ENCODE data around the gene TCF12. TPM values are rescaled to one million over a fixed set of nuclear protein-coding genes. Genes with fewer than 3 reads are reported as not detected.

TCF12 gene
- total and polyA plus RNA-seq, 2 of the 8 experiments (the other 6 are each of a cell fraction or from before 2014, with no cell fraction given): 85.8 to 101 TPM

- TF ChIP-seq, protein P1, sequence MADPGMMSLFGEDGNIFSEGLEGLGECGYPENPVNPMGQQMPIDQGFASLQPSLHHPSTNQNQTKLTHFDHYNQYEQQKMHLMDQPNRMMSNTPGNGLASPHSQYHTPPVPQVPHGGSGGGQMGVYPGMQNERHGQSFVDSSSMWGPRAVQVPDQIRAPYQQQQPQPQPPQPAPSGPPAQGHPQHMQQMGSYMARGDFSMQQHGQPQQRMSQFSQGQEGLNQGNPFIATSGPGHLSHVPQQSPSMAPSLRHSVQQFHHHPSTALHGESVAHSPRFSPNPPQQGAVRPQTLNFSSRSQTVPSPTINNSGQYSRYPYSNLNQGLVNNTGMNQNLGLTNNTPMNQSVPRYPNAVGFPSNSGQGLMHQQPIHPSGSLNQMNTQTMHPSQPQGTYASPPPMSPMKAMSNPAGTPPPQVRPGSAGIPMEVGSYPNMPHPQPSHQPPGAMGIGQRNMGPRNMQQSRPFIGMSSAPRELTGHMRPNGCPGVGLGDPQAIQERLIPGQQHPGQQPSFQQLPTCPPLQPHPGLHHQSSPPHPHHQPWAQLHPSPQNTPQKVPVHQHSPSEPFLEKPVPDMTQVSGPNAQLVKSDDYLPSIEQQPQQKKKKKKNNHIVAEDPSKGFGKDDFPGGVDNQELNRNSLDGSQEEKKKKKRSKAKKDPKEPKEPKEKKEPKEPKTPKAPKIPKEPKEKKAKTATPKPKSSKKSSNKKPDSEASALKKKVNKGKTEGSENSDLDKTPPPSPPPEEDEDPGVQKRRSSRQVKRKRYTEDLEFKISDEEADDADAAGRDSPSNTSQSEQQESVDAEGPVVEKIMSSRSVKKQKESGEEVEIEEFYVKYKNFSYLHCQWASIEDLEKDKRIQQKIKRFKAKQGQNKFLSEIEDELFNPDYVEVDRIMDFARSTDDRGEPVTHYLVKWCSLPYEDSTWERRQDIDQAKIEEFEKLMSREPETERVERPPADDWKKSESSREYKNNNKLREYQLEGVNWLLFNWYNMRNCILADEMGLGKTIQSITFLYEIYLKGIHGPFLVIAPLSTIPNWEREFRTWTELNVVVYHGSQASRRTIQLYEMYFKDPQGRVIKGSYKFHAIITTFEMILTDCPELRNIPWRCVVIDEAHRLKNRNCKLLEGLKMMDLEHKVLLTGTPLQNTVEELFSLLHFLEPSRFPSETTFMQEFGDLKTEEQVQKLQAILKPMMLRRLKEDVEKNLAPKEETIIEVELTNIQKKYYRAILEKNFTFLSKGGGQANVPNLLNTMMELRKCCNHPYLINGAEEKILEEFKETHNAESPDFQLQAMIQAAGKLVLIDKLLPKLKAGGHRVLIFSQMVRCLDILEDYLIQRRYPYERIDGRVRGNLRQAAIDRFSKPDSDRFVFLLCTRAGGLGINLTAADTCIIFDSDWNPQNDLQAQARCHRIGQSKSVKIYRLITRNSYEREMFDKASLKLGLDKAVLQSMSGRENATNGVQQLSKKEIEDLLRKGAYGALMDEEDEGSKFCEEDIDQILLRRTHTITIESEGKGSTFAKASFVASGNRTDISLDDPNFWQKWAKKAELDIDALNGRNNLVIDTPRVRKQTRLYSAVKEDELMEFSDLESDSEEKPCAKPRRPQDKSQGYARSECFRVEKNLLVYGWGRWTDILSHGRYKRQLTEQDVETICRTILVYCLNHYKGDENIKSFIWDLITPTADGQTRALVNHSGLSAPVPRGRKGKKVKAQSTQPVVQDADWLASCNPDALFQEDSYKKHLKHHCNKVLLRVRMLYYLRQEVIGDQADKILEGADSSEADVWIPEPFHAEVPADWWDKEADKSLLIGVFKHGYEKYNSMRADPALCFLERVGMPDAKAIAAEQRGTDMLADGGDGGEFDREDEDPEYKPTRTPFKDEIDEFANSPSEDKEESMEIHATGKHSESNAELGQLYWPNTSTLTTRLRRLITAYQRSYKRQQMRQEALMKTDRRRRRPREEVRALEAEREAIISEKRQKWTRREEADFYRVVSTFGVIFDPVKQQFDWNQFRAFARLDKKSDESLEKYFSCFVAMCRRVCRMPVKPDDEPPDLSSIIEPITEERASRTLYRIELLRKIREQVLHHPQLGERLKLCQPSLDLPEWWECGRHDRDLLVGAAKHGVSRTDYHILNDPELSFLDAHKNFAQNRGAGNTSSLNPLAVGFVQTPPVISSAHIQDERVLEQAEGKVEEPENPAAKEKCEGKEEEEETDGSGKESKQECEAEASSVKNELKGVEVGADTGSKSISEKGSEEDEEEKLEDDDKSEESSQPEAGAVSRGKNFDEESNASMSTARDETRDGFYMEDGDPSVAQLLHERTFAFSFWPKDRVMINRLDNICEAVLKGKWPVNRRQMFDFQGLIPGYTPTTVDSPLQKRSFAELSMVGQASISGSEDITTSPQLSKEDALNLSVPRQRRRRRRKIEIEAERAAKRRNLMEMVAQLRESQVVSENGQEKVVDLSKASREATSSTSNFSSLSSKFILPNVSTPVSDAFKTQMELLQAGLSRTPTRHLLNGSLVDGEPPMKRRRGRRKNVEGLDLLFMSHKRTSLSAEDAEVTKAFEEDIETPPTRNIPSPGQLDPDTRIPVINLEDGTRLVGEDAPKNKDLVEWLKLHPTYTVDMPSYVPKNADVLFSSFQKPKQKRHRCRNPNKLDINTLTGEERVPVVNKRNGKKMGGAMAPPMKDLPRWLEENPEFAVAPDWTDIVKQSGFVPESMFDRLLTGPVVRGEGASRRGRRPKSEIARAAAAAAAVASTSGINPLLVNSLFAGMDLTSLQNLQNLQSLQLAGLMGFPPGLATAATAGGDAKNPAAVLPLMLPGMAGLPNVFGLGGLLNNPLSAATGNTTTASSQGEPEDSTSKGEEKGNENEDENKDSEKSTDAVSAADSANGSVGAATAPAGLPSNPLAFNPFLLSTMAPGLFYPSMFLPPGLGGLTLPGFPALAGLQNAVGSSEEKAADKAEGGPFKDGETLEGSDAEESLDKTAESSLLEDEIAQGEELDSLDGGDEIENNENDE (IDR thresholded peaks at IDR 0.05; ENCODE audit: insufficient replicate concordance, low read length): no peak
- TF ChIP-seq RNF2 (IDR thresholded peaks at IDR 0.05; ENCODE audit: borderline replicate concordance, low read depth, low read length, missing control alignments, poor library complexity, severe bottlenecking): no peak
Measured at GRCh38 chr15:57195326-57195725, 276.9 kb downstream of the TCF12 start (continued).
